NCI-H1694 treated with DMSO at 0.1 percent for 48 hours (cell line): ENCODE measurements around the gene GPM6B.
"Not testable (repeated sequence)": the region's sequence is repeated elsewhere in the genome, so short reads cannot be mapped to it uniquely, and the experiment has no call there.

Source experiments
- DNase-seq: peaks from one replicate; lab custom pipeline; 2025; lab: John Stamatoyannopoulos, UW

Gene GPM6B

DNA sequence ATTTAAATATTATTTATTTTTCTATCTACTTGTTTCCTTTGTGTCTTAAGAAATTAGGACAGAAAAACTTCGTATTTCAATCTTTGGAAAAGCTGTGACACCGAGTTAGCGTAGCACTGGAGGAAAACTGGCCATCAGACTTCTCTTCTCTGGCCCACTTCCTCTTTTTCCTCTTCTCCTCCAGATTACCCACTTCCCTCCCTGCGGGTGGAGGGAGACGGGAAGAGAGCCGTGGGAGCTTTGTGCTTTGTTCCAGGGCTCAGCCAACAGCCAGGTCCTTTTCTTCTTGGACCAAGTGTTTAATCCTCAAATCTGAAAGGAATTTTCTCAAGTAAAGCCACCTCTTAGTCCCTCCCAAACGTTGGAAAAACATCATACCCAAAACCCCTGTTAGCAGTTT is 52.6 kb downstream of the GPM6B start:
- no peak for DNase-seq

DNA sequence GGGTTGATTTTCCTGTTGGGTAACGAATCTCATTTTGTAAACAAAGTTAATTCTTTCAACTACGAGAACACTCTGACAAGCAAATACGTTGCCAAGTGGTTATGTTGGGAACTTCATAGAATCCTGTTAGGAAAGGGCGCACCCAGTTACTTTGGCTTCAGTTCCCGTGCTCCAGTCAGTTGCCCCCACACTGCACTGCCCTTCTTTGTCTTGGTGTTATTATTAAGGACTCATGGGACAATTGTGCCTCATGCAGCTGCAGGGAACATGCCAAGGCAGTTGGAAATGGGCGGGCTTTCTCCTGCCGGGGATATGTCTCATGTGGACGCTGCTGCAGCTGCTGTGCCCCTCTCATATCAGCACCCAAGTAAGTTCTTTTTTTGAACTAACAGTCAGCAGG is 53.4 kb downstream of the GPM6B start:
- DNase-seq: no peak

GRCh38 chrX:13761606-13762414 is 55.1 kb downstream of the GPM6B start:
- no peak for DNase-seq

DNA sequence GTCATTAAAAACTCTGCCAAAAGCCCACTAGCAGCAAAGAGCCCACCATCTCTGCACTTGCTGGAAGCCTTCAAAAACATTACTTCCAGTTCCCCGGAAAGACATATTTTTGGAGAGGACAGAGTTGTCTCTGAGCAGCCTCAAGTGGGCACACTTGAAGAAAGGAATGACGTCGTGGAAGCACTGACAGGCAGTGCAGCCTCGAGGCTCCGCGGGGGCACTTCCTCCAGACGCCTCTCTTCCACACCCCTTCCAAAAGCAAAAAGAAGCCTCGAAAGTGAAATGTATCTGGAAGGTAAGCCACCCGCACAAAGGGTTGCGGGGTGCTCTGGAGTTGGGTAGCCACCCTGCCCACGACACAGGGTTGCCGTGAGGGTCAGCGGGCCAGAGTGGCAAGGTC is 56.5 kb downstream of the GPM6B start:
- DNase-seq: no peak

DNA sequence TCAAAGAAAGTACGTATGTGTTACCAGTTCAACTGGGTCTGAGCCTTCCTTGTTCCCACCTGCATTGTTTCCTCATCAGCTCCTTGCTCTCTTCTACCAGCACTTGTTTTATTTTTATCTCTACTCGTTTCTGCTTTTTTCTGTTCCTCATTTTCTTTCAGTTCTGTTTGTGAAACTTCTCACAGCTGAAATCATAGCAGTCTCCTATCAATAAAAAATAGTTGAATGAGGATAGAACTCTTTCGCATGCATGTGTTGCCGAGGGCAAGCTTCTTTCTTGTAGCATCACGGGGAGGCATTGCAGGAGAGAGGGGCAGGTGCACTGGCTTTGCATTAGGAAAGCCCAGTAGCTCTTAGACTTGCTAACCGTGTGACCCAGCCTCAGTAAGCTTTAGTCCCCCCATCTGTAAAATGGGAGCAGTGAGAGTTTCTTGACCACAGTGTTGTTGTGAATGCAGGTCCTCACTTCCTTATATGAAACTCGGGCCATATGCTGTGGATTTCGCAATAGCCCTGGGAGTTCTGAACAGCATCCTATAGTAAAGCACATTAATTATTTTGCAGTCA is 57.7 kb downstream of the GPM6B start:
- DNase-seq: no peak

DNA sequence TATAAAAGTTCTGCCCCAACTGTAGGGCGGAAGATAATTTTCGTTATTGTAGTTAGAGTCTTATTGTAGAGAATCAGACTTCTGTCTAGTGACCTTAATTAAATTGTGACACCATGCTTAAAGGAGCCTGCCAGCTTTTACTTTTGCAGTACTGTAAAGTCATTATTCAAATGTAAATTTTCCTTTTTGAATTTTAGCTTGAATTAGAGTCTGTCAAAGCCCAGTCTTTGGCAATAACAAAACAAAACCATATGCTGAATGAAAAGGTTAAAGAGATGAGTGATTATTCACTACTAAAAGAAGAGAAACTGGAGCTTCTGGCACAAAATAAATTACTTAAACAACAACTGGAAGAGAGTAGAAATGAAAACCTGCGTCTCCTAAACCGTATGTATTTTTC is 60.5 kb downstream of the GPM6B start:
- no peak for DNase-seq

GRCh38 chrX:13755254-13755653 is 61.6 kb downstream of the GPM6B start:
- DNase-seq: no peak

GRCh38 chrX:13754765-13755164 is 62.1 kb downstream of the GPM6B start:
- DNase-seq: no peak

DNA sequence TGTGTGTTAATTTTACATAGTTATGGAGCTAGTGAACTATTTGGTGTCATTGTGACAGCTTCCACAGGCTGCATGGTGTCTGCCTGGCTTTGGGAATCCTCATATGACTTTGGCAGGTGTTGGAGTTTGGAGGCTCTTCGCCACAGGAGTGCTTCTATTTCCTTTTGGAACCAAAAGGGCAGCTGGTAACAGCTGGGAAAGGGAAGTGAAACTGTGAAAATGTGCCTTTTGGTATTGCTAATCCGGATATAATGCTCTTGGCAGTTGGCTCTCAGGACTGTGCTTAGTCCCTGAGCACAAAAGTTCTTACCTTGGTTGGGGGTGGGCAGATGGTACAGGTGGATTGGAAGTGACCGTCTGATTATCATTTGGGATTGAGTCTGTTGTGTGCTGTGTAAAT is 64.2 kb downstream of the GPM6B start:
- no peak for DNase-seq

DNA sequence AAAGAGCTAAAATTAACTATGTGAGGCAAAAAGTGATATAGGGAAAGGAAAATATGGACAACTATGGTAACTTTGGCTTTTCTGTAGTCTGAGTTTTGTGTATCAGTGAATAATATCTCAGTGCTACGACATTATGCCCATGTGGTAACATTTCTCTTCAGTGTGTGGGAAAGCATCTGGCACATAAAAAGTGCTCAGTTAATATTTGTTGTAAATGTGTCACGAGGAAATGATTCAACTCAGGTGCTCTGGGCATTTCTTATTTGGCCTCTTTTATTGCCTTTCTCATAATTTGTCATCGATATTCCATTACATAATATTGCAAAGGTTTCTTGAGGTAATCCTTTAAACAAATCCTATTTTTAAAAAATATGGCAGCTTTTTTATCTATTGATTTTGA is 64.8 kb downstream of the GPM6B start:
- DNase-seq: no peak

GRCh38 chrX:13750812-13751211 is 66.1 kb downstream of the GPM6B start:
- no peak for DNase-seq

- DNase-seq: peak; percentile 17
Observed at GRCh38 chrX:13750204-13750603, 66.7 kb downstream of the GPM6B start.

DNA sequence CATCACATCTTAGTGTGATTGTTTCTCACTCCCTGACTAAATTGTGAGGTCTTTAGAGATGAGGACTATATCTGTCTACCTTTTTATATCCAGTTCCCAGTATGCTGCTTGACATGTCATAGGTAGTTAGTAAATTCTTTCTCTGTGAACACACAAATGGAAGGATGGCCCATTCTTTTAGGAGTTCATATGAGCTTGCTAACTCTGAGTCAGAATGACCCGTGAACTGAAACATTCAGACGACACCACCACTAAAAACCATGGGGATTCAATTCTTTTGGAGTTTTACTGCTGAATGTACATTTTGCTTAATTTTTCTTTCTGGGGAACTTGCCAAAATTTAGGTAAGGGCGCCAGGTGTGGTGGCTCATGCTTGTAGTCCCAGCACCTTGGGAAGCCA is 68.4 kb downstream of the GPM6B start:
- DNase-seq: no peak

DNA sequence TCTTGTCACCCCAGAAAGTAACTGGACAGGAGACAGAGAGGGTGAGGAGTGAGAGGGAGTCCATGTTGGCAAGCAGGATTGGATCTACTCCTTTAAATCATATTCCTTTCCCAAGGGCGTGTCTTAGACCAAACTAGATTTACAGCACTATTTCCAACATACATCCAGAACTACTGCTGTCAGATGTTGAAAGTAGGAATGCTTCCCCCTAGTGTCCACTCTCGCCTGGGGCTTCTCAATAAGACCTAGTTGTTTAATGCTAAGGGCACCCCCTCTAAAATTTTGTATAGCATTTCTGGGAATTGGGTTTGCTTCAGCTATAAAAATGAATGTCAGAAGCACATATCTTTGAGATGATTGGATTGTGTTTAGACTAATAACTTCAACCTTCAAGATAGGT is 69.1 kb downstream of the GPM6B start:
- DNase-seq: no peak

- DNase-seq: no peak
Observed at GRCh38 chrX:13742397-13743176, 74.3 kb downstream of the GPM6B start.

DNA sequence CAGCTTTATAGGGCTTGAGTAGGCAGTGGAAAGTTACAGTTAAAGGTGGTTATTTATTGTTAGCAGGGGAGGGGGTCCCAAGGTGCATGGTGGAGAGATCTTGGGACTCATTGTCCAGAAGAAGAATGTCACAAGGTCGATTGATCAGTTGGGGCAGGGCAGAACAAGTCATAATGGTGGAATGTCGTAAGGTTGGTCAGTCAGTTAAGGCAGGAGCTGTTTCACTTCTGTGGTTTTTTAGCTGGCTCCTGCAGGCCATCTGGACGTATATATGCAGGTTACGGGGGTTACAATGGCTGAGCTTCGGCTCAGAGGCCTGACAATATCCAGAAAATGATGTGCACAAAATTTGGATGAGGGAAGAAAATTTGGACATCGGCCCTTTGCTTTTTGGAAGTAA is 75.2 kb downstream of the GPM6B start:
- no peak for DNase-seq

DNA sequence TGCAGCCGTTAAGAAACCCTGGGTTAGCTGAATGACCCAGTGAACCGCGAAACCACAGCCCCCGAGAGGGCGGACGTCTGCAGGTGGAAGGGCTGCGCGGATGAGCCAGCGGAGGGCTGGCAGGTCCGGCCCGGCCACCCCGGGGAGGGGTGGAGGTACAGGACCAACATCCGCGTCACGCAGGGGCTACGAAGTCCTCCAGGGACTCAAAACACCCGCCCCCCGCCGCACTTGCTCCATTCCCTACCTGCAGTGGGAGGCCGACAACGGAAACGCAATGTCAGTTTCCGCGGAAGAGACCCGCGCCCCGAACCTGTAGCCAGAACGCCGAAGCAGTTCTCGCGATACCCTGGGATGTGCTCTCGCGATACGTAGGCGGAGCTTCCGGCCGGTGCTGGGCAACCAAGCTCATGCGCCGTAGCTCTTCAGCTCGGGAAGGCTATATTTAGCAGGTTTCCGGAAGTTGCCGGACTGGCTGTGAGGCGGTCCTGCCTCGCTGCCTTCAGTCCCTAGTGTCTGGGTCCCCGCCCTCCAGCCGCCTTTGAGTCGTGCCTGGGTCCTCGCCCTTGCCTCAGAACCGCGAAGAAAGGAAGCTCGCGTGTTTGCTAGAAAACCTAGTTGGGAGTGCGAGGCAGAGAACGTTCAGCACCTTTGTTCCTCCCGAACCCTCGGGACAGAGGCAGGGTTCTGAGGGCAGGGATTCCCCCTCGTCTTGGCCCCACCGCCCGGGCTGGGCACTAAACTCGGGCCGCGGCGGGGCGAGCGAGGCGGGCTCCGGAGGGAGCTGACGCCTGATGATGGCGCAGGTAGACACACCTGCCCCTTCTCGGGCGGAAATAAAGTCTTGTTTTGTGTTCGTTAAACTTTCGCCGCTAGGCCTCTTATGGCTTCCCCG is 82.4 kb downstream of the GPM6B start, which contains the start of the genes OFD1 and TRAPPC2:
TSS of gene OFD1 (plus strand) at position 471 of the 895 bp plus-strand sequence. CDS start at position 795, 324 bp downstream.
TSS of gene TRAPPC2 (minus strand) at position 343 of the 895 bp plus-strand sequence. CDS start 14,657 bp downstream, outside the sequence.
- peak; percentile 52 for DNase-seq

DNA sequence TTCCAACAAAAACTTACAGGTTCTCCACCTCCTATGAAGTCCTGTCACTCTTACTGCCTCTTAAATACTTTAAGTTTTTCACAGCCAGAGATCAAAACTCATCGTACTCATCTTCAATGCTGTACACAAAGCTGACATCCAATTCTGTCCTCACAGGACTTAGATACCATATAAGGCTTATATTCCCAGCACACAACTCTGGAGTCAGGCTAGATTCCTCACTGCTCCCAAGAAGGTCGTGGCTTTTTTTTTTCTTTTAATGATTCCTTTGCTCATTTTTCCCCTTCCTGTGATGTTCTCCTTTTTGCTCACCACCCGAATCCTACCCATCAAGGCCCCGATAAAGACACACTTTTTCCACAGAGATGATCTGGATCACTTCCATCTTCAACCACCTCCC is 83.4 kb downstream of the GPM6B start:
- DNase-seq: no peak

DNA sequence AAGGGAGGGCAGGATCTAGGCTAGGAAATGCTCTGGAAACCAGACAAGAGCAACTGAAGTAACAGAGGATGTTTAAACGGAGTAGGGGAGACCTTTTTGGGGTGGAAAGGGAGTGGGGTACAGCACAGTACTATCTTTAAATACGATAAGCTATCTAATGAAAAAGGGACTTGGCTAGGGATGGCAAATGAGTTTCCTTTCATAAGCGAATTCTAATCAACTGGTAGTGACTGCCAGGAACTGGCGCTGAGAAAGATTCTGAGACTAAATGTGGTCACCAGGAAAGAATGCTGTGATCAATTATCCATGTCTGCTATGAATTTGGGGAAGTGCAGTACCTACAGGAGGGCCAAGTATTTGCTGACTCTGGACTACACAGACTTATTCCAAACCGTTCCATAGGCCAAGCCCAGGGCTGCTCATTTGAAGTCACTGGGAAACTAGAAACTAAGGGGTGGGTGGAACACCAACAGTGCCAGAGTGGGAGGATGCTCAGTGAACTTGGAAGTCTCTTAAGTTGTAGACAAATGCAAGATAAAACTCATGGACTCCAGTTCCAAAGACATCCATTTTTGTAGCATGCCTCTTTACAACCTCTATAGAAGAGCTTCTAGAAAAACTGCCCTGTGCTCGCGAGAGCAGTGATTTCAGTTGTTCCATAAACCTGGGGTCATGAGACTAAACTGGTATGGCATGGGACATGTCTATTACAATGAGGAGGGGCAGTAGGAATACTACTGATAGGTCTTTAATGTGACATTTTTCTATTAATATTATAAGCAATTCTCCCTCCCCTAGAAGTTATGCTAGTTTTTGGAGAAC is 84.4 kb downstream of the GPM6B start:
- DNase-seq: no peak

DNA sequence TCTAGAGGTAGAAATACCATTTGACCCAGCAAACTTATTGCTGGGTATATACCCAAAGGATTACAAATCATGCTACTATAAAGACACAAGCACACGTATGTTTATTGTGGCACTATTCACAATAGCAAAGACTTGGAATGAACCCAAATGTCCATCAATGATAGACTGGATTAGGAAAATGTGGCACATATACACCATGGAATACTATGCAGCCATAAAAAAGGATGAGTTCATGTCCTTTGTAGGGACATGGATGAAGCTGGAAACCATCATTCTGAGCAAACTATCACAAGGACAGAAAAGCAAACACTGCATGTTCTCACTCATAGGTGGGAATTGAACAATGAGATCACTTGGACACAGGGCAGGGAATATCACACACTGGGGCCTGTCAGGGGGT is 86.4 kb downstream of the GPM6B start:
- DNase-seq: not testable (repeated sequence)

- not testable (repeated sequence) for DNase-seq
Observed at GRCh38 chrX:13726583-13726982, 90.3 kb downstream of the GPM6B start.
